AG04450 (cell line): ENCODE data around the gene KLHL42. TPM values are rescaled to one million over a fixed set of nuclear protein-coding genes. Genes with fewer than 3 reads are reported as not detected.

Source experiments
- CTCF ChIA-PET: fragments of 300-600, 350-600 bp; formaldehyde crosslinking; extraction: SDS; loops from one replicate; lab custom pipeline; 2022; ENCODE audit warnings: antibody characterized with exemption, inconsistent platforms; lab: Charles Lee
- POLR2A ChIA-PET: fragments of 350-600 bp; formaldehyde crosslinking; extraction: SDS; loops from one replicate; lab custom pipeline; 2021; ENCODE audit warnings: antibody characterized with exemption, inconsistent platforms; lab: Yijun Ruan, JAX
- DNase-seq: peaks from one replicate; pipeline ENCODE4 v3.0.0-alpha.2; 2011; ENCODE audit warnings: low read depth, low spot score
- H3K27ac ChIP-seq: one replicate; pipeline ENCODE4 v1.5.1; 2012; ENCODE audit warnings: low read depth, low read length, control low read depth
- H3K27me3 ChIP-seq: one replicate; pipeline ENCODE4 v1.6.0; 2012; ENCODE audit warnings: low read length; ENCODE audit not compliant: control insufficient read depth, insufficient read depth
- H3K4me3 ChIP-seq: 2 replicates; pipeline ENCODE4 v1.5.1; 2011; ENCODE audit warnings: mild to moderate bottlenecking, low read depth, low read length, control low read depth
- H3K9me3 ChIP-seq: 2 replicates; pipeline ENCODE4 v1.5.1; 2012; ENCODE audit warnings: low read length; ENCODE audit not compliant: control insufficient read depth, insufficient read depth
- polyA plus RNA-seq: library from polyadenylated mRNA; depleted of rRNA; stranded (reverse); fragments of >200 nt; gene quantifications from 2 replicates; pipeline ENCODE4 v1.2.3, GENCODE V29; 2011
- TF ChIP-seq, protein P1 (sequence below): IDR thresholded peaks from 2 replicates; pipeline ENCODE4 v1.5.1; 2011; ENCODE audit warnings: low read depth, low read length, control low read depth, inconsistent platforms

KLHL42 gene
- polyA plus RNA-seq, 1 experiment, result 25.4 TPM

DNA sequence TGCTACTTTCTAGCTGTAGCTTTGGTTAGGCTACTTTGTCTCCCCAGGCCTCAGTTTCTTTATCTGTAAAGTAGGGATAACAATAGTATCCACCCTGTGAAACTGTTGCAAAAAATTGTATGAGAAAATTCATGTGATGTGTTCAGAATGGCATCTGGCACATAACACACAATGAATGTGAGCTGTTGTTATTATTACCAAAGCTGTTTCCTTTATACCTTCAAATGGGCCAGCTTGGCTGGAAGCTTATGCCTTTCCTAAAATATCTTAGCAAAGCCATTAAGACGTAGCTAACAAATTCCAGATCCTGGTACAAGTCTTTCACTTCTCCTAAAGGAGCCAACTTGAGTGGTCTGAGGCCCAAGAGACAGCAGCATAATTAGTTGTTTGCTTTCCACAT lies 25.2 kb downstream of the KLHL42 start:
- no peak for DNase-seq
- Histone ChIP-seq H3K27ac (no peak overlapping the region), H3K9me3 (no peaks in the 10 kb centered on the region), H3K4me3 (no peak overlapping the region), H3K27me3 (no peaks in the 10 kb centered on the region)
- POLR2A ChIA-PET, result no interaction called here
- TF ChIP-seq, protein P1, sequence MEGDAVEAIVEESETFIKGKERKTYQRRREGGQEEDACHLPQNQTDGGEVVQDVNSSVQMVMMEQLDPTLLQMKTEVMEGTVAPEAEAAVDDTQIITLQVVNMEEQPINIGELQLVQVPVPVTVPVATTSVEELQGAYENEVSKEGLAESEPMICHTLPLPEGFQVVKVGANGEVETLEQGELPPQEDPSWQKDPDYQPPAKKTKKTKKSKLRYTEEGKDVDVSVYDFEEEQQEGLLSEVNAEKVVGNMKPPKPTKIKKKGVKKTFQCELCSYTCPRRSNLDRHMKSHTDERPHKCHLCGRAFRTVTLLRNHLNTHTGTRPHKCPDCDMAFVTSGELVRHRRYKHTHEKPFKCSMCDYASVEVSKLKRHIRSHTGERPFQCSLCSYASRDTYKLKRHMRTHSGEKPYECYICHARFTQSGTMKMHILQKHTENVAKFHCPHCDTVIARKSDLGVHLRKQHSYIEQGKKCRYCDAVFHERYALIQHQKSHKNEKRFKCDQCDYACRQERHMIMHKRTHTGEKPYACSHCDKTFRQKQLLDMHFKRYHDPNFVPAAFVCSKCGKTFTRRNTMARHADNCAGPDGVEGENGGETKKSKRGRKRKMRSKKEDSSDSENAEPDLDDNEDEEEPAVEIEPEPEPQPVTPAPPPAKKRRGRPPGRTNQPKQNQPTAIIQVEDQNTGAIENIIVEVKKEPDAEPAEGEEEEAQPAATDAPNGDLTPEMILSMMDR, result no peak
- CTCF ChIA-PET, result interaction anchor here (1.7 kb wide), 1 partner anchor 136 kb away, joined by 7 read pairs; no protein-coding TSS in a partner anchor

DNA sequence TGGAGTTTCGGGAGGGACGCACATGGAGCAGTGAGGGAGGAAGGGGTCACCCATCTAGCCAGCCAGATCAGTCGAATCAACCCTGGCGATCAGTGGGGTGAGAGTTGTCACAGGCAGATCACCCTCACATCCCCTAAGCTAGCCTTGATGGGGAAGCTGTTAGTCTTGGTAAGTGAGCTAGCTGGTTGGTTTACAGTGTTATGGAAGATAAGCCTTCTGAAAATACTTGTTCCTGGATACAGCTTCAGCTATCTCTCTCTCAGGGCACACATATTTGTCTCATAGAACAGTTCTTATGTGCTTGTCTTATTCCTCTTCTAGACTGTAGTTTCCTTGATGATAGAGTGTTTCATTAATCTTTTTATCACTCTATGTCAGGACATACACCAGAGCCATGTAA lies 26.2 kb downstream of the KLHL42 start:
- ChIA-PET CTCF (interaction anchor here (1.7 kb wide), 1 partner anchor 135 kb away, joined by 7 read pairs; no protein-coding TSS in a partner anchor), POLR2A (no interaction called here)
- TF ChIP-seq, protein P1, result no peak
- DNase-seq, result no peak
- no peak overlapping the region for H3K27ac ChIP-seq
- no peak overlapping the region for H3K4me3 ChIP-seq
- no peaks in the 10 kb centered on the region for H3K27me3 ChIP-seq
- no peaks in the 10 kb centered on the region for H3K9me3 ChIP-seq

DNA sequence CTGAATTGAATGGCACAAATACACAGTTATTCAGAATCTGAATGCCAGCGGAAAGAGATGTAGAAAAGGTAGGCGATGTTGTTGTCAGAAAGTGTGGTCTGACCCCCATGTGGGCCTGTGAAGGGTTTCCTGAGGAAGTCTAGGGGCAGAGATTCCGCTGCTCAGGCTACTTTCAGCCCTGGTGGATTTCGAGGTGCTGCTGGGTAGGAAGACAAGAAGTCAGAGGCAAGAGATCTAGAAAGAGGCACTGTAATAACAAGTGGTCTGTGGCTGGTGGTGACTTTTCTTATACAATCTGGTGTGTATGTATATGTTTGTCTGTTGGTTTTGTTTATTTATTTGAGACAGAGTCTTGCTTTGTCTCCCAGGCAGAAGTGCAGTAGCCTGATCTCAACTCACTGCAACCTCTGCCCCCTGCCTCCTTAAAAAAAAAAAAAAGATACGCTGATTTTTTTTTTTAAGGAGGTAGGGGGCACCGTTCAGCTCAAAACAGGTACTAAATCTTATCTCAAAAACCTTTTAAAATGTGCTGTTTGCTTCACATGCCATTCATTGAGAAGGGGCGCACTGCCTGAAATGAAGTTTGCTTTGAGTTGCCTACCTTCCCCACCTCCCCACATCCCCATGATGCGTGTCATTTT lies 27.1 kb downstream of the KLHL42 start:
- Histone ChIP-seq H3K4me3 (no peak overlapping the region), H3K27me3 (no peaks in the 10 kb centered on the region), H3K27ac (no peak overlapping the region), H3K9me3 (no peaks in the 10 kb centered on the region)
- TF ChIP-seq, protein P1, result no peak
- CTCF ChIA-PET, result no interaction called here
- DNase-seq, result no peak
- POLR2A ChIA-PET, result no interaction called here

DNA sequence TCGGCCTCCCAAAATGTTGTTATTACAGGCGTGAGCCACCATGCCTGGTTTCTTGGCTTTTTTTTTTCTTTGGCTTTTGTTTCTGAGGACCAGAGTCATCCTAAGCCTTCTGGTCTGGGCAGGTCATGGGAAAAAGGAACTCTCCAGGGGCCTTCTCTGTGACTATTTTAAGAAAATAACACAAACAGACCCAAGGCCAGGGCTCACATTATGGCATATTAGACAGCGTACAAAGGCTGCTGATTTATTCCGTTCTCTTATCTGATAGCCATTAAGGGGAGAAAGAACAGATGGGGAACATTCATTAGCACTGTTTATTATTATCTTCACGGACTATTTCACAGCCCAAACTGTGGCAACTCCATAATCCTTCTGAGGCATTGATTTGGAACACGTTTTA lies 28.8 kb downstream of the KLHL42 start:
- Histone ChIP-seq H3K9me3 (no peaks in the 10 kb centered on the region), H3K27ac (no peak overlapping the region), H3K4me3 (no peak overlapping the region), H3K27me3 (no peaks in the 10 kb centered on the region)
- POLR2A ChIA-PET, result no interaction called here
- no peak for DNase-seq
- TF ChIP-seq, protein P1, result no peak
- CTCF ChIA-PET, result no interaction called here

DNA sequence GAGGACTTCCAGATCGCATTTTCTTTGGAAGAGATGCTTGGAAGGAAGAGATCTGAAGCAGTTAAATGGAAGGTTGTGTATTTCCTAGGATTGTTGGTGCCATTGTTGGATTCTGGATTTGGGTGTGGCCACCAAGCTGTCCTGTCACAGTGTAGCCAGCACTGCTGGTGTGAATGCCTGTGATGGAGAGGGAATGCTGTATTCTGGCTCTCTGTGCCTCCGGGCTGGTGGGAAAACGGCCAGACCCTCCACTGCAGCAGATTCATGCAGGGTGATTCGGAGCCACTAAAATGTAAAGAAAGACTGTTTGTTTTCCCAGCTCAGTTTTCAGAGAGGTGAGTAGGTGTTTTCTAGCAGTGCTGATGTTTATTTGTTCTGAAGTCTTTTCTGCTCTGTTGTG lies 30.7 kb downstream of the KLHL42 start:
- H3K27me3 ChIP-seq, result no peaks in the 10 kb centered on the region
- TF ChIP-seq, protein P1, result no peak
- ChIA-PET POLR2A (no interaction called here), CTCF (interaction anchor here (3.2 kb wide), 1 partner anchor 11 kb away, joined by 19 read pairs; no protein-coding TSS in a partner anchor)
- H3K27ac ChIP-seq, result no peak overlapping the region
- peak overlapping the region; percentile 7; the same call in 1 of the 2 replicates for H3K4me3 ChIP-seq
- no peaks in the 10 kb centered on the region for H3K9me3 ChIP-seq
- no peak for DNase-seq
